Measurements from ENCODE around the gene SEMA4D.
A peak's percentile ranks its signal among the peaks of the same experiment; 100 is the strongest.

SEMA4D gene

GRCh38 chr9:89411759-89412158 lies 86.2 kb downstream of the SEMA4D start:
- no peak for DNase-seq (ENCODE audit: low read depth)

- DNase-seq (ENCODE audit: low read depth) = peak; percentile 7
These were observed 87.1 kb downstream of the SEMA4D start for GRCh38 chr9:89410641-89411350.

GRCh38 chr9:89410022-89410421 lies 87.9 kb downstream of the SEMA4D start:
- no peak for DNase-seq (ENCODE audit: low read depth)

GRCh38 chr9:89409466-89409865 lies 88.4 kb downstream of the SEMA4D start:
- no peak for DNase-seq (ENCODE audit: low read depth)

- no peak for DNase-seq (ENCODE audit: low read depth)
These were observed 89.2 kb downstream of the SEMA4D start for GRCh38 chr9:89408628-89409101.

- peak; percentile 52 for DNase-seq (ENCODE audit: low read depth)
These were observed 90.8 kb downstream of the SEMA4D start for GRCh38 chr9:89407070-89407469.

GRCh38 chr9:89405826-89406225 lies 92.1 kb downstream of the SEMA4D start:
- DNase-seq (ENCODE audit: low read depth) = no peak

GRCh38 chr9:89404074-89404473 lies 93.8 kb downstream of the SEMA4D start:
- no peak for DNase-seq (ENCODE audit: low read depth)

GRCh38 chr9:89402695-89403427 lies 95.1 kb downstream of the SEMA4D start:
- DNase-seq (ENCODE audit: low read depth) = no peak

- DNase-seq (ENCODE audit: low read depth) = no peak
These were observed 97.4 kb downstream of the SEMA4D start for GRCh38 chr9:89400403-89401116.

GRCh38 chr9:89398621-89399020 lies 99.3 kb downstream of the SEMA4D start:
- DNase-seq (ENCODE audit: low read depth) = no peak

GRCh38 chr9:89397471-89397870 lies 100.4 kb downstream of the SEMA4D start:
- no peak for DNase-seq (ENCODE audit: low read depth)

GRCh38 chr9:89395931-89396710 lies 101.8 kb downstream of the SEMA4D start:
- DNase-seq (ENCODE audit: low read depth) = no peak

- DNase-seq (ENCODE audit: low read depth) = no peak
These were observed 103.5 kb downstream of the SEMA4D start for GRCh38 chr9:89394412-89394811.

- no peak for DNase-seq (ENCODE audit: low read depth)
These were observed 106.3 kb downstream of the SEMA4D start for GRCh38 chr9:89391585-89391984.

- DNase-seq (ENCODE audit: low read depth) = no peak
These were observed 107.3 kb downstream of the SEMA4D start for GRCh38 chr9:89390578-89391116.

GRCh38 chr9:89390068-89390555 lies 107.8 kb downstream of the SEMA4D start:
- DNase-seq (ENCODE audit: low read depth) = no peak

- DNase-seq (ENCODE audit: low read depth) = no peak
These were observed 109.1 kb downstream of the SEMA4D start for GRCh38 chr9:89388868-89389177.

- DNase-seq (ENCODE audit: low read depth) = peak; percentile 70
These were observed 109.6 kb downstream of the SEMA4D start for GRCh38 chr9:89388084-89388867.

GRCh38 chr9:89387197-89387849 lies 110.6 kb downstream of the SEMA4D start:
- no peak for DNase-seq (ENCODE audit: low read depth)
